CD4-positive, alpha-beta memory T cell (primary cell): ENCODE results near the gene VIT. TPM values are rescaled to one million over a fixed set of nuclear protein-coding genes. Genes with fewer than 3 reads are reported as not detected.

Experiments used
- CTCF ChIA-PET: fragments of 350-600 bp; sonication (Branson Sonifier 250); formaldehyde crosslinking; loops from one replicate; lab custom pipeline; 2021; ENCODE audit warnings: inconsistent platforms; ENCODE audit not compliant: partially characterized antibody; lab: Charles Lee
- POLR2A ChIA-PET: fragments of 350-600 bp; sonication (Branson Sonifier 250); formaldehyde crosslinking; loops from one replicate; lab custom pipeline; 2021; ENCODE audit not compliant: partially characterized antibody; lab: Charles Lee
- DNase-seq, 5 donors: peaks; one replicate each; pipeline versions ENCODE4 v3.0.0 to v3.0.0-alpha.2; 2020 to 2022; ENCODE audit warnings: mixed read lengths in 1 of 5
- H3K27ac ChIP-seq: one replicate; pipeline ENCODE4 v1.7.0; 2013; ENCODE audit warnings: low read depth, low read length
- H3K27me3 ChIP-seq: 2 replicates; pipeline ENCODE4 v1.7.0; 2013; ENCODE audit warnings: mild to moderate bottlenecking, low read length, moderate library complexity; ENCODE audit not compliant: insufficient read depth
- H3K36me3 ChIP-seq: 2 replicates; pipeline ENCODE4 v1.7.0; 2013; ENCODE audit warnings: mild to moderate bottlenecking, low read length, moderate library complexity; ENCODE audit not compliant: insufficient read depth
- H3K4me1 ChIP-seq: 2 replicates; pipeline ENCODE4 v1.7.0; 2013; ENCODE audit warnings: mild to moderate bottlenecking, low read length, moderate library complexity; ENCODE audit not compliant: insufficient read depth
- H3K4me3 ChIP-seq, 2 donors: one replicate each; pipeline ENCODE4 v1.7.0; 2013; ENCODE audit warnings: low read length in 2 of 2, mild to moderate bottlenecking in 1 of 2
- H3K9me3 ChIP-seq, 2 donors: one replicate each; pipeline ENCODE4 v1.7.0; 2013; ENCODE audit warnings: low read length in 2 of 2, control low read depth in 1 of 2; ENCODE audit not compliant: control insufficient read depth in 1 of 2
- H3K27ac Mint-ChIP-seq, 7 donors: one replicate each; pipeline ENCODE4 v1.8.0; 2020 to 2021; ENCODE audit warnings: mixed read lengths in 7 of 7, mild to moderate bottlenecking in 6 of 7, inconsistent platforms in 3 of 7, moderate library complexity in 3 of 7
- H3K27me3 Mint-ChIP-seq, 2 donors: one replicate each; pipeline ENCODE4 v1.8.0; 2020 to 2021; ENCODE audit warnings: mixed read lengths in 2 of 2
- H3K36me3 Mint-ChIP-seq, 2 donors: one replicate each; pipeline ENCODE4 v1.8.0; 2020 to 2021; ENCODE audit warnings: mixed read lengths in 2 of 2, inconsistent platforms in 1 of 2, mild to moderate bottlenecking in 1 of 2
- H3K4me1 Mint-ChIP-seq, 4 donors: one replicate each; pipeline ENCODE4 v1.8.0; 2020 to 2021; ENCODE audit warnings: mixed read lengths in 4 of 4, mild to moderate bottlenecking in 1 of 4
- H3K4me3 Mint-ChIP-seq, 8 donors: one replicate each; pipeline ENCODE4 v1.8.0; 2020 to 2021; ENCODE audit warnings: mixed read lengths in 8 of 8, mild to moderate bottlenecking in 7 of 8, moderate library complexity in 6 of 8, inconsistent platforms in 3 of 8
- H3K9me3 Mint-ChIP-seq, 8 donors: one replicate each; pipeline ENCODE4 v1.8.0; 2020 to 2021; ENCODE audit warnings: mixed read lengths in 8 of 8, mild to moderate bottlenecking in 5 of 8, inconsistent platforms in 3 of 8, moderate library complexity in 1 of 8
- intact Hi-C: fragments of 100-400 bp; cut with micrococcal nuclease; formaldehyde crosslinking; loops from one replicate; pipeline ENCODE4 v1.15.1; 2023
- polyA plus RNA-seq, 2 donors: library from polyadenylated mRNA; unstranded; fragments of 300-500 nt; fragmentation: Illumina TruSeq; gene quantifications; one replicate each; pipeline ENCODE4 v1.2.3, GENCODE V29; 2021
- total RNA-seq, 2 experiments: library from RNA; stranded (reverse); gene quantifications; one replicate each; pipeline ENCODE4 v1.2.3, GENCODE V29; 2021

The VIT gene
- total and polyA plus RNA-seq, 4 experiments from 2014 or later = not detected

DNA sequence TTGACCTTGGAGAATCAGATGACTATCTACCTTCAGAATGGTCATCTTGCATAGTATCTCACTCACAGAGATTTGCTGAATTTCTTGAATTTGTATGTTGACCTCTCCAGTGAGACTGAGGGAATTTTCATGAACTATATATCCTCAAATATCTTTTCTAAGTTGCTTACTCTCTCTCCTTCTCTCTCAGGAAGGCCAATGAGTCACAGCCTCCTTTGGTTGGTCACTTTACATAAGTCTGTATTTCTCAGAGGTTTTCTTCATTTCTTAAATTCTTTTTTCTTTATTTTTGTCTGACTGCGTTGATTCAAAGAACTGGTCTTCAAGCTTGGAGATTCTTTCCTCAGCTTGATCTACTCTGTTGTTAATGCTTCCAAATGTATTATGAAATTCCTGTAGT lies 51.7 kb downstream of the VIT start:
- H3K27ac Mint-ChIP-seq = no peak overlapping the region
- no peaks in the 10 kb centered on the region for H3K36me3 Mint-ChIP-seq
- Histone ChIP-seq H3K27ac (no peak overlapping the region), H3K4me1 (no peaks in the 10 kb centered on the region), H3K27me3 (peaks cover 4% of the 10 kb centered on the region), H3K9me3 (no peaks in the 10 kb centered on the region), H3K4me3 (no peak overlapping the region), H3K36me3 (no peaks in the 10 kb centered on the region)
- ChIA-PET CTCF (no interaction called here), POLR2A (no interaction called here)
- H3K27me3 Mint-ChIP-seq = peaks cover 31 to 43% of the 10 kb centered on the region in 2 donors
- intact Hi-C loops = no loop called here
- DNase-seq = no peak
- no peak overlapping the region for H3K4me3 Mint-ChIP-seq
- peaks cover 0 to 6% (median 4%) of the 10 kb centered on the region in 8 donors for H3K9me3 Mint-ChIP-seq
- no peaks in the 10 kb centered on the region for H3K4me1 Mint-ChIP-seq

DNA sequence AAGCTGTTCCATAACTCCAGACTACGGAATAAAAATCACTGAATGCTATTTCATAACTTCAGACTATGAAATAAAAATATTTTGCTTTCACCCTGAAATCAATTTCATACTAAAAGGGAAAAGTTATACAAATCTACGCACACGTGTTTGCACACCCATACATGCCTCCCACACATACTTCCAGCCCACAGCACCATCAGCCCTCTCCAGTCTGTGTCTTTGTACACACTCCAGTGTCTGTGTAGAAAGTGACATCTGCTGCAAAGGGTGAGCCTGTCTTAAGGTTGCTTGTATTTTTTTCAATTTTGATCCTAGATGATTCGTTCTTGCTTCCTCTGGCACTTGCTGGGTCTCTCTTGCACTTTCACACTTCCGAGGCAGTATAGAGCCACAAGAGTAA lies 53.6 kb downstream of the VIT start:
- H3K27me3 Mint-ChIP-seq = peaks cover 34 to 47% of the 10 kb centered on the region in 2 donors
- intact Hi-C loops = no loop called here
- no peak overlapping the region for H3K27ac ChIP-seq
- H3K4me3 Mint-ChIP-seq = no peak overlapping the region
- H3K27me3 ChIP-seq = peaks cover 4% of the 10 kb centered on the region
- no peak for DNase-seq
- H3K36me3 Mint-ChIP-seq = no peaks in the 10 kb centered on the region
- no peaks in the 10 kb centered on the region for H3K9me3 ChIP-seq
- no peak overlapping the region for H3K4me3 ChIP-seq
- H3K4me1 Mint-ChIP-seq = no peaks in the 10 kb centered on the region
- no peaks in the 10 kb centered on the region for H3K36me3 ChIP-seq
- CTCF ChIA-PET = no interaction called here
- POLR2A ChIA-PET = no interaction called here
- no peaks in the 10 kb centered on the region for H3K9me3 Mint-ChIP-seq
- H3K27ac Mint-ChIP-seq = no peak overlapping the region
- H3K4me1 ChIP-seq = no peaks in the 10 kb centered on the region

DNA sequence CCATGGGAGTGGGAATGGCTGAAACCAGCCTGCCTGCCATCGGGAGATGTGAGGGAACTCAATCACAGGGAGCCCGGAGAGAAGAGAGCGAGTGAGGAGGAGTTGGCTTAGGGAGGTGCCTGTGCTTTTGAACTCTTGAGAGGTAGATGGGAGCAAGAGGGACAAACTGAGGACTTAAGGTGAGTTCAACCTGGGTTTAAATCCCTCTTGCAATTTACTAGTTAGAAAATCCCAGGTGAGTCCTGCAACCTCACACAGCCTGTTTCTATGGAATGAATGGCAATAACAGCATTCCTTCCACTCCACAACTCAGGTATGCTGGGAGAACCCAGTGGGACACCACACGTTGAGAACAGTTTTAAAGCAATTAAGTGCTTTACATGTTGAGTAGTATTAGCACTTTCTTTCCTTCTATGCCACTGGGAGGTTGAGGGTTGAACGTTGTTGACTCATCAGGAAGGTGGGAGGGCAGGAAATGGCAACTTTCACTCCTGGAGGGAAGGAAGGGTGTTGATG lies 57.3 kb downstream of the VIT start:
- no peaks in the 10 kb centered on the region for H3K36me3 ChIP-seq
- H3K4me1 ChIP-seq = no peaks in the 10 kb centered on the region
- intact Hi-C loops = no loop called here
- Mint-ChIP-seq H3K4me1 (no peaks in the 10 kb centered on the region), H3K4me3 (no peak overlapping the region), H3K36me3 (no peaks in the 10 kb centered on the region), H3K27me3 (peaks cover 20 to 40% of the 10 kb centered on the region in 2 donors), H3K27ac (no peak overlapping the region), H3K9me3 (no peaks in the 10 kb centered on the region)
- no peaks in the 10 kb centered on the region for H3K9me3 ChIP-seq
- ChIA-PET CTCF (no interaction called here), POLR2A (no interaction called here)
- no peak overlapping the region for H3K27ac ChIP-seq
- no peaks in the 10 kb centered on the region for H3K27me3 ChIP-seq
- H3K4me3 ChIP-seq = no peak overlapping the region
- DNase-seq = no peak

DNA sequence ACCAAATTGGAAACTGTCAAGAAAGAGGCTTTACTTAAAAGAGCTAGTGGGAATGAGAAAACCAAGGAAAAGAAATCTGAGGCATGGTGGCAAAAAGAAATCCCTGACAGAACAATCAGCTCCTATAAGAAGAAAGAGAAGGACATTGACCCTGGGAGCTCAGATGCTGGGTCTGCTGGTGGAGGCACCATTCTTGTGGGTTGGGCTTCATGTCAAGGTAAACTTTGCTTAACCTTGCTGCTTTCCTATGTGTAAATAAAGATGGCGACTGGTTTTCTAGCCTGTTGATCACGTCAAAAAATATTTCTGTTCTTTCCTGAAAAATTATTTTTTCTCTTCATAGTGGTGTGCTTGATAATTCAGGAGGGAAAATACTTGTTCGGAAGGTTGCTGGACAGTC lies 58.1 kb downstream of the VIT start:
- Mint-ChIP-seq H3K27me3 (peaks cover 15 to 38% of the 10 kb centered on the region in 2 donors), H3K4me3 (no peak overlapping the region), H3K27ac (no peak overlapping the region), H3K36me3 (no peaks in the 10 kb centered on the region), H3K4me1 (no peaks in the 10 kb centered on the region), H3K9me3 (no peaks in the 10 kb centered on the region)
- H3K4me3 ChIP-seq = no peak overlapping the region
- H3K27ac ChIP-seq = no peak overlapping the region
- ChIA-PET CTCF (interaction anchor here (1.3 kb wide), 1 partner anchor 24 kb away, joined by 7 read pairs; no protein-coding TSS in a partner anchor), POLR2A (no interaction called here)
- DNase-seq = no peak
- intact Hi-C loops = no loop called here
- H3K36me3 ChIP-seq = no peaks in the 10 kb centered on the region
- H3K27me3 ChIP-seq = no peaks in the 10 kb centered on the region
- no peaks in the 10 kb centered on the region for H3K4me1 ChIP-seq
- H3K9me3 ChIP-seq = no peaks in the 10 kb centered on the region

DNA sequence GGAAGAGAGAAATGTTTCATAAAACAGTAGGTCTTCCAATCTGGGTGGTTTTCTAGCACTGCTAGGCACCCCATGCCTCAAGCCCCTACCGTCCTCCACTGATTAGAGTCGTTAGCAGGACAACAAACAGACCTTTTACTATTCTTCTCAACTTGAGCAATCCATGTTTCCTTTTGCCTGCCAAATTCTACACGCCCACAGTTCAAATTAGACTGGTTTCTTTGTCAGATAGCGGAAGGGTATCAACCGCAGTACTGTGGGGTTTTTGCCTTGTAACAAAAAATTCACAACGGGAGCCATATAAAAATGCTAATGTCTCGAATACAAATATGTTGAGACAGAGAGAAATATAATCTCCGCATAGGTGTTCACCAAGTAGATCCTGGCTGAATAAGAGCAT lies 59.9 kb downstream of the VIT start:
- Mint-ChIP-seq H3K4me3 (no peak overlapping the region), H3K27ac (no peak overlapping the region), H3K36me3 (no peaks in the 10 kb centered on the region), H3K27me3 (peaks cover 10 to 33% of the 10 kb centered on the region in 2 donors), H3K4me1 (no peaks in the 10 kb centered on the region), H3K9me3 (no peaks in the 10 kb centered on the region)
- intact Hi-C loops = no loop called here
- Histone ChIP-seq H3K27me3 (no peaks in the 10 kb centered on the region), H3K27ac (no peak overlapping the region), H3K9me3 (no peaks in the 10 kb centered on the region), H3K4me3 (no peak overlapping the region), H3K36me3 (no peaks in the 10 kb centered on the region), H3K4me1 (no peaks in the 10 kb centered on the region)
- DNase-seq = no peak
- ChIA-PET POLR2A (no interaction called here), CTCF (interaction anchor here (1.5 kb wide), 1 partner anchor 14 kb away, joined by 3 read pairs; no protein-coding TSS in a partner anchor)

DNA sequence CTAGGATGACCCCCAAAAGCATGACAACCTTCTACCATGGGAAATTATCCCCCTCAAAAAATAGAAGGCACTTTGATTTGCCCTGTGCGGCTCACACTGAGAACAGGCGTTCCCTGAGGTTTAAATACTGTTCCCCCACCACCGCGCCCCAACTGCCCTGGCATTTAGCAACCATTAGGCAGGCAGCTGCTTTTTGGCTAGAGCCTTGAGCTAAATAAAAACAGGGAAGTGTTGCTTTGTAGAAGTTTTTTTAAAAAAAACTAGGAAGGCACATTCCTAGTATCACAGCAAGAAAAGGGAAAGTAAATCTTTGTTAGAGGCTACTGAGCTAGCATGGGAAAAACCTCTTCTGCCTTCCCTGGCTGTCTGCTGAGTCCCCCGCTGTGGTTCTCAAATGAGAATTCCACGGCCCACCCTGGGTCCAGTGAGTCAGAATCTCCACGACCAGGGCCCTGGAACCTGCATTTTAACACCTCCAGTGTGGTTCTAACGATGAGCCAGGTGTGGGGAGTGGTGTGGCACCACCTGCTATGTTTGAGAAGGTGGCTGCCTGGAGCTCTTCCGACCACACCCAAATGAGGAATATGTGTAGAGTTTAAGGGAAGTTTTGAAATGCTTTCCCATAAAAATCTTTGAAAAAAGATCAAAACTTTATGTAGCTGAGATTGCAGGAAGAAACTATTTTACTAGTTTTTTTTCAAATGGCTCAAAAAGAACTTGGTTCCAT lies 66.4 kb downstream of the VIT start:
- POLR2A ChIA-PET = no interaction called here
- no peak for DNase-seq
- Mint-ChIP-seq H3K27ac (no peak overlapping the region), H3K4me1 (no peaks in the 10 kb centered on the region), H3K9me3 (peaks cover 0 to 5% (median 0%) of the 10 kb centered on the region in 8 donors), H3K4me3 (no peak overlapping the region), H3K27me3 (peaks cover 11 to 19% of the 10 kb centered on the region in 2 donors), H3K36me3 (no peaks in the 10 kb centered on the region)
- H3K27me3 ChIP-seq = no peaks in the 10 kb centered on the region
- CTCF ChIA-PET = interaction anchor here (1.0 kb wide), 1 partner anchor 10 kb away, joined by 3 read pairs; no protein-coding TSS in a partner anchor
- H3K36me3 ChIP-seq = no peaks in the 10 kb centered on the region
- H3K9me3 ChIP-seq = no peaks in the 10 kb centered on the region
- H3K4me1 ChIP-seq = no peaks in the 10 kb centered on the region
- no peak overlapping the region for H3K27ac ChIP-seq
- H3K4me3 ChIP-seq = no peak overlapping the region
- intact Hi-C loops = no loop called here

DNA sequence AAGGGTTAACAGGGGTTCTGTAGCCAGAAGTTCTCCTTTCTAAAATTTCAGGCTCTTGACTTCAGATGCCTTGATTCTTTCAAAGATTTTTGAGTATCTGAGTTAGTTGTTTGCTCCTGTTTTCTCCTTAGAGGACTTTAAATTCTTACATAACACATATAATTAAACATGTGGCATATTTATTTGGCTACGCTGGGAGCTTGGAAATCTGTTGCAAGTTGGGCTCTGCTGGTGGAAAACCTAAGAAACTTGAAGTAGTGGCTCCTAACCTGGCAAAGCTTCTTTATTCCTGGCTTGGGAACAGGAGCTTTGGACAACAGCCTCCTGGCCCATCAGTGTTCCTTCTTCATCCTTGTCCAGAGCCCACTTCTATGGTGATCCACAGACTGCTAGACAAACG lies 72.6 kb downstream of the VIT start:
- Histone ChIP-seq H3K27ac (no peak overlapping the region), H3K4me3 (no peak overlapping the region), H3K36me3 (no peaks in the 10 kb centered on the region), H3K9me3 (no peaks in the 10 kb centered on the region), H3K4me1 (no peaks in the 10 kb centered on the region), H3K27me3 (no peaks in the 10 kb centered on the region)
- peaks cover 10 to 11% of the 10 kb centered on the region in 2 donors for H3K27me3 Mint-ChIP-seq
- DNase-seq = no peak
- H3K36me3 Mint-ChIP-seq = no peaks in the 10 kb centered on the region
- H3K9me3 Mint-ChIP-seq = peaks cover 0 to 5% (median 0%) of the 10 kb centered on the region in 8 donors
- intact Hi-C loops = no loop called here
- CTCF ChIA-PET = interaction anchor here (1.6 to 3.9 kb wide), 2 partner anchors 11 to 16 kb away, joined by 5 to 26 read pairs; no protein-coding TSS in a partner anchor
- H3K4me1 Mint-ChIP-seq = no peaks in the 10 kb centered on the region
- H3K4me3 Mint-ChIP-seq = no peak overlapping the region
- POLR2A ChIA-PET = no interaction called here
- no peak overlapping the region for H3K27ac Mint-ChIP-seq
